H9 (cell line): ENCODE results near the gene MSH3. TPM values are rescaled to one million over a fixed set of nuclear protein-coding genes. Genes with fewer than 3 reads are reported as not detected.

Experiments
- DNase-seq: peaks from one replicate; pipeline ENCODE4 v3.0.0-alpha.2; 2017
- H2AFZ ChIP-seq: one replicate; pipeline ENCODE4 v1.6.1; 2013; ENCODE audit warnings: mild to moderate bottlenecking, low read length, control low read depth, moderate library complexity
- H2AK5ac ChIP-seq: 2 replicates; pipeline ENCODE4 v1.6.1; 2013; ENCODE audit warnings: low read length, control low read depth, mixed read lengths; ENCODE audit not compliant: insufficient read length
- H2BK120ac ChIP-seq: one replicate; pipeline ENCODE4 v1.6.1; 2013; ENCODE audit warnings: low read depth, mild to moderate bottlenecking, low read length, control low read depth, inconsistent platforms; ENCODE audit not compliant: poor library complexity, severe bottlenecking
- H2BK12ac ChIP-seq: 2 replicates; pipeline ENCODE4 v1.6.1; 2013; ENCODE audit warnings: low read length, control low read depth, mixed read lengths, low read depth; ENCODE audit not compliant: insufficient read length
- H2BK15ac ChIP-seq: 2 replicates; pipeline ENCODE4 v1.6.1; 2013; ENCODE audit warnings: low read depth, low read length, control low read depth
- H2BK20ac ChIP-seq: one replicate; pipeline ENCODE4 v1.6.1; 2013; ENCODE audit warnings: low read depth, mild to moderate bottlenecking, low read length, control low read depth, inconsistent platforms; ENCODE audit not compliant: poor library complexity, severe bottlenecking
- H2BK5ac ChIP-seq: 2 replicates; pipeline ENCODE4 v1.6.1; 2013; ENCODE audit warnings: low read length, control low read depth, mixed read lengths; ENCODE audit not compliant: insufficient read length
- H3K14ac ChIP-seq: 2 replicates; pipeline ENCODE4 v1.6.1; 2013; ENCODE audit warnings: low read length, control low read depth; ENCODE audit not compliant: insufficient read depth
- H3K18ac ChIP-seq: 2 replicates; pipeline ENCODE4 v1.6.1; 2013; ENCODE audit warnings: low read depth, mild to moderate bottlenecking, mixed read lengths, low read length, control low read depth; ENCODE audit not compliant: insufficient read length
- H3K23ac ChIP-seq: 2 replicates; pipeline ENCODE4 v1.6.1; 2013; ENCODE audit warnings: low read length, control low read depth, mixed read lengths, low read depth; ENCODE audit not compliant: insufficient read length
- H3K23me2 ChIP-seq: 2 replicates; pipeline ENCODE4 v1.6.1; 2013; ENCODE audit warnings: low read depth, mild to moderate bottlenecking, mixed read lengths, low read length, control low read depth; ENCODE audit not compliant: insufficient read length, poor library complexity, severe bottlenecking
- H3K27ac ChIP-seq: 2 replicates; pipeline ENCODE4 v1.5.1; 2013; ENCODE audit warnings: low read length, control low read depth, mixed read lengths, low read depth; ENCODE audit not compliant: insufficient read length
- H3K27me3 ChIP-seq: 2 replicates; pipeline ENCODE4 v1.6.1; 2013; ENCODE audit warnings: low read length, control low read depth, inconsistent platforms; ENCODE audit not compliant: insufficient read depth
- H3K4ac ChIP-seq: 2 replicates; pipeline ENCODE4 v1.6.1; 2013; ENCODE audit warnings: low read depth, mild to moderate bottlenecking, control low read depth, inconsistent platforms, low read length, moderate library complexity
- H3K4me1 ChIP-seq: 2 replicates; pipeline ENCODE4 v1.6.1; 2013; ENCODE audit warnings: low read length, control low read depth, inconsistent platforms; ENCODE audit not compliant: insufficient read depth
- H3K4me2 ChIP-seq: 2 replicates; pipeline ENCODE4 v1.6.1; 2013; ENCODE audit warnings: low read length, control low read depth, mixed read lengths; ENCODE audit not compliant: insufficient read length, insufficient read depth
- H3K56ac ChIP-seq: 2 replicates; pipeline ENCODE4 v1.6.1; 2013; ENCODE audit warnings: low read depth, mild to moderate bottlenecking, mixed read lengths, low read length, control low read depth; ENCODE audit not compliant: insufficient read length
- H3K79me1 ChIP-seq: 2 replicates; pipeline ENCODE4 v1.6.1; 2013; ENCODE audit warnings: low read depth, mild to moderate bottlenecking, moderate library complexity, low read length, control low read depth, inconsistent platforms; ENCODE audit not compliant: insufficient read depth, poor library complexity, severe bottlenecking
- H3K79me2 ChIP-seq: 2 replicates; pipeline ENCODE4 v1.6.1; 2013; ENCODE audit warnings: low read length, control low read depth, inconsistent platforms; ENCODE audit not compliant: insufficient read depth
- H3K9ac ChIP-seq: 2 replicates; pipeline ENCODE4 v1.6.1; 2013; ENCODE audit warnings: low read length, control low read depth, mixed read lengths; ENCODE audit not compliant: insufficient read length; ENCODE audit errors: extremely low read depth
- H3K9me3 ChIP-seq: one replicate; pipeline ENCODE4 v1.6.1; 2013; ENCODE audit warnings: low read depth, low read length, inconsistent platforms; ENCODE audit not compliant: control insufficient read depth
- H3T11ph ChIP-seq: one replicate; pipeline ENCODE4 v1.6.1; 2013; ENCODE audit warnings: mild to moderate bottlenecking, low read length, control low read depth, inconsistent platforms
- H4K20me1 ChIP-seq: one replicate; pipeline ENCODE4 v1.6.1; 2013; ENCODE audit not compliant: control insufficient read depth, insufficient read length, insufficient read depth
- H4K5ac ChIP-seq: 2 replicates; pipeline ENCODE4 v1.6.1; 2013; ENCODE audit warnings: low read depth, mild to moderate bottlenecking, mixed read lengths, low read length, control low read depth; ENCODE audit not compliant: insufficient read length
- H4K8ac ChIP-seq: replicated peaks from 2 replicates; pipeline ENCODE4 v1.6.1; 2013; ENCODE audit warnings: low read length, control low read depth, mixed read lengths, low read depth; ENCODE audit not compliant: insufficient read length
- H4K91ac ChIP-seq: 2 replicates; pipeline ENCODE4 v1.6.1; 2013; ENCODE audit warnings: low read depth, mild to moderate bottlenecking, moderate library complexity, mixed read lengths, low read length, control low read depth; ENCODE audit not compliant: insufficient read length
- H3K27ac Mint-ChIP-seq, 3 experiments: 2 replicates in 2 of 3; 3 replicates in 1 of 3; pipeline ENCODE4 v1.8.0; 2020 to 2021; ENCODE audit warnings: mixed read lengths in 3 of 3, mild to moderate bottlenecking in 1 of 3, moderate library complexity in 1 of 3
- H3K27me3 Mint-ChIP-seq: 2 replicates; pipeline ENCODE4 v1.8.0; 2021; ENCODE audit warnings: low read depth, mild to moderate bottlenecking, moderate library complexity, mixed read lengths
- H3K36me3 Mint-ChIP-seq, 3 experiments: 2 replicates in 2 of 3; 3 replicates in 1 of 3; pipeline ENCODE4 v1.8.0; 2020 to 2021; ENCODE audit warnings: low read depth in 3 of 3, mixed read lengths in 3 of 3; ENCODE audit not compliant: insufficient read depth in 1 of 3
- H3K4me1 Mint-ChIP-seq, 2 experiments: 2 replicates each; pipeline ENCODE4 v1.8.0; 2020; ENCODE audit warnings: mixed read lengths in 2 of 2
- H3K4me3 Mint-ChIP-seq, 2 experiments: 2 replicates in 1 of 2; 3 replicates in 1 of 2; pipeline ENCODE4 v1.8.0; 2020 to 2021; ENCODE audit warnings: mild to moderate bottlenecking in 2 of 2, mixed read lengths in 2 of 2, moderate library complexity in 1 of 2
- H3K9me3 Mint-ChIP-seq, 2 experiments: 2 replicates in 1 of 2; 3 replicates in 1 of 2; pipeline ENCODE4 v1.8.0; 2020; ENCODE audit warnings: mild to moderate bottlenecking in 2 of 2, mixed read lengths in 2 of 2, moderate library complexity in 1 of 2
- CTCF ChIP-seq: fragments of 200-600 bp; sonication (generic); conservative IDR thresholded peaks from 3 replicates; pipeline ENCODE4 v1.8.0; 2021; ENCODE audit warnings: antibody characterized with exemption, mild to moderate bottlenecking
- WGBS: extraction: QIAGEN DNeasy Blood & Tissue Kit; methylation state at CpG from one replicate; pipeline ENCODE4 v1.1.7; 2013; ENCODE audit warnings: missing lambda C conversion rate, low lambda C conversion rate, mixed read lengths; ENCODE audit not compliant: insufficient read length; ENCODE audit errors: extremely low coverage; 5-methylcytosine and 5-hydroxymethylcytosine counted together
- total RNA-seq: library from RNA; stranded (reverse); gene quantifications from 2 replicates; pipeline ENCODE4 v1.2.1, GENCODE V29; 2021

MSH3 gene
- total RNA-seq, 1 experiment from 2014 or later = 17.3 TPM

GRCh38 chr5:80781356-80781755 lies 126.9 kb downstream of the MSH3 start:
- Mint-ChIP-seq H3K36me3 (peaks cover 3 to 10% (median 4%) of the 10 kb centered on the region in 3 experiments; a peak in 6 of 7 replicates), H3K4me1 (no peaks in the 10 kb centered on the region), H3K4me3 (no peak overlapping the region), H3K27ac (peak overlapping the region in 1 of 3 experiments; percentile 42; a peak in 2 of 7 replicates), H3K9me3 (no peaks in the 10 kb centered on the region), H3K27me3 (no peaks in the 10 kb centered on the region)
- Histone ChIP-seq H3K9me3 (no peaks in the 10 kb centered on the region), H2BK20ac (no peak overlapping the region), H3K79me1 (no peaks in the 10 kb centered on the region), H3K4ac (no peak overlapping the region), H3K79me2 (no peaks in the 10 kb centered on the region), H3K14ac (no peak overlapping the region), H2BK12ac (no peak overlapping the region), H2BK5ac (no peak overlapping the region), H3T11ph (no peak overlapping the region), H3K27ac (no peak overlapping the region), H4K5ac (no peak overlapping the region), H3K4me2 (no peak overlapping the region), H2AK5ac (no peak overlapping the region), H2AFZ (no peak overlapping the region), H4K8ac (no peak overlapping the region), H3K23me2 (no peaks in the 10 kb centered on the region), H4K91ac (no peak overlapping the region), H2BK15ac (no peak overlapping the region), H3K27me3 (no peaks in the 10 kb centered on the region), H3K4me1 (no peaks in the 10 kb centered on the region), H3K18ac (no peak overlapping the region), H3K23ac (no peak overlapping the region), H3K56ac (no peak overlapping the region), H4K20me1 (no peaks in the 10 kb centered on the region), H2BK120ac (no peak overlapping the region), H3K9ac (no peak overlapping the region)
- WGBS = no CpG with 5 or more reads among the region's 1 CpG
- DNase-seq = no peak
- no peak for TF ChIP-seq CTCF
